Measurements from ENCODE around the gene NXPE4.
"Not testable (repeated sequence)": the region's sequence is repeated elsewhere in the genome, so short reads cannot be mapped to it uniquely, and the experiment has no call there.

The NXPE4 gene

DNA sequence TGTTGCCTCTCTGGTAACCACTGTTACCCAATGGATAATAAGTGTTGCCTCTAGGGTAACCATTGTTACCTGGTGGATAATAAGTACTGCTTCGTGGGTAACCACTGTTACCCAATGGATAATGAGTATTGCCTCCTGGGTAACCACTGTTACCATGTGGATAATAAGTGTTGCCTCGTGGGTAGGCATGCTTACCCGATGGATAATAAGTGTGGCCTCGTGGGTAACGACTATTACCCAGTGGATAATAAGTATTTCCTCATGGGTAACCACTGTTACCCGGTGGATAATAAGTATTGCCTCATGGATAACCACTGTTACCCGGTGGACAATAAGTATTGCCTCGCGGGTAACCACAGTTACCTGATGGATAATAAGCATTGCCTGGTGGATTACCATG, 13.8 kb upstream of the NXPE4 start:
- FAIRE-seq = no peak

- not testable (repeated sequence) for FAIRE-seq
These were observed 13.0 kb upstream of the NXPE4 start for GRCh38 chr11:114608605-114609004.

DNA sequence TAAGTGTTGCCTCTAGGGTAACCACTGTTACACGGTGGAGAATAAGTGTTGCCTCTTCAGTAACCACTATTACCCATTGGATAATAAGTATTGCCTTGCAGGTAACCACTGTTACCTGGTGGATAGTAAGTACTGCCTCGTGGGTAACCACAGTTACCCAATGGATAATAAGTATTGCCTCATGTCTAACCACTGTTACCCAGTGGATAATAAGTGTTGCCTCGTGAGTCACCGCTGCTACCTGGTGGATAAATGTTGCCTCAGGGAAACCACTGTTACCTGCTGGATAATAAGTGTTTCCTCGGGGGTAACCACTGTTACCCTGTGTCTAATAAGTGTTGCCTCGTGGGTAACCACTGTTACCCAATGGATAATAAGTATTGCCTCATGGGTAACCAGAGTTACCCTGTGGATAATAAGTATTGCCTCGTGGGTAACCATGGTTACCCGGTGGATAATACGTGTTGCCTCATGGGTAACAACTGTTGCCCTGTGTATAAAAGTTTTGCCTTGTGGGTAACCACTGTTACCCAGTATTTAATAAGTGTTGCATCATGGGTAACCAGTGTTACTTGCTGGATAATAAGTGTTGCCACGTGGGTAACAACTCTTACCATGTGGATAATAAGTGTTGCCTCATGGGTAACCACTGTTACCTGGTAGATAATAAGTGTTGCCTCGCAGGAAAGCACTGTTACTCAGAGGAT, 12.3 kb upstream of the NXPE4 start:
- no peak for FAIRE-seq

DNA sequence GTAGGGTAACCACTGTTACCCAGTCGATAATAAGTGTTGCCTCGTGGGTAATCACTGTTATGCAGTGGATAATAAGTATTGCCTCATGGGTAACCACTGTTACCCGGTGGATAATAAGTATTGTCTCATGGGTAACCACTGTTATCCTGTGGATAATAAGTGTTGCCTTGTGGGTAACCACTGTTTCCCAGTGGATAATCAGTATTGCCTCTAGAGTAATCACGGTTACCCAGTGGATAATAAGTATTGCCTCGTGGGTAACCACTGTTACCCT, 11.2 kb upstream of the NXPE4 start:
- FAIRE-seq = not testable (repeated sequence)

DNA sequence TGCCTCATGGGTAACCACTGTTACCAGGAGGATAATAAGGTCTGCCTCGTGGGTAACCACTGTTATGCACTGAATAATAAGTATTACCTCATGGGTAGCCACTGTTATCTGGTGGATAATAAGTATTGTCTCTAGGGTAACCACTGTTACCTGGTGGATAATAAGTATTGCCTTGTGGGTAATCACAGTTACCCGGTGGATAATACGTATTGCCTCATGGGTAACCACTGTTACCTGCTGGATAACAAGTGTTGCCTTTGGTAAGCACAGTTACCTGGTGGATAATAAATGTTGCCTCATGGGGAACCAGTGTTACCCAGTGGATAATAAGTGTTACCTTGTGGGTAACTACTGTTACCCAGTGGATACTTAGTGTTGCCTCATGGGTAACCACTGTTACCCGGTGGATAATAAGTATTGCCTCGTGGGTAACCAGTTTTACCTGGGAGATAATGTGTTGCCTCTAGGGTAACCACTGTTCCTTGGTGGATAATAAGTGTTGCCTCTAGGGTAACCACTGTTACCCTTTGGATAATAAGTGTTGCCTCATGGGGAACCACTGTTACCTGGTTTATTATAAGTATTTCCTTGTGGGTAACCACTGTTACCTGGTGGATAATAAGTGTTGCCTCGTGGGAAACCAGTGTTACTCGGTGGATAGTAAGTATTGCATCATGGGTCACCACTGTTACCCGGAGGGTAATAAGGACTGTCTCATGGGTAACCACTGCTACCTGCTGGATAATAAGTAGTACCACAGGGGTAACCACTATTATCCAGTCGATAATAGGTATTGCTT, 10.6 kb upstream of the NXPE4 start:
- FAIRE-seq = no peak

GRCh38 chr11:114605370-114605769, 9.8 kb upstream of the NXPE4 start:
- FAIRE-seq = no peak

GRCh38 chr11:114604886-114605285, 9.3 kb upstream of the NXPE4 start:
- FAIRE-seq = no peak

- FAIRE-seq = no peak
These were observed 8.7 kb upstream of the NXPE4 start for GRCh38 chr11:114604179-114604813.

DNA sequence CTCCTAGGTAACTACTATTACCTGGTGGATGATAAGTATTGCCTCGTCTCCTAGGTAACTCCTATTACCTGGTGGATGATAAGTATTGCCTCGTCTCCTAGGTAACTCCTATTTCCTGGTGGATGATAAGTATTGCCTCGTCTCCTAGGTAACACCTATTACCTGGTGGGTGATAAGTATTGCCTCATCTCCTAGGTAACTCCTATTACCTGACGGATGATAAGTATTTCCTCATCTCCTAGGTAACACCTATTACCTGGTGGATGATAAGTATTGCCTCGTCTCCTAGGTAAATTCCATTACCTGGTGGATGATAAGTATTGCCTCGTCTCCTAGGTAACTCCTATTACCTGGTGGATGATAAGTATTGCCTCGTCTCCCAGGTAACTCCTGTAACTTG, 7.6 kb upstream of the NXPE4 start:
- not testable (repeated sequence) for FAIRE-seq

GRCh38 chr11:114598461-114598860, 2.9 kb upstream of the NXPE4 start:
- FAIRE-seq = no peak

- no peak for FAIRE-seq
These were observed 761 bp upstream of the NXPE4 start for GRCh38 chr11:114596175-114596919.

GRCh38 chr11:114594703-114595102, 883 bp downstream of the NXPE4 start:
- no peak for FAIRE-seq

GRCh38 chr11:114587398-114587953, 8.1 kb downstream of the NXPE4 start:
- FAIRE-seq = no peak

- FAIRE-seq = no peak
These were observed 8.8 kb downstream of the NXPE4 start for GRCh38 chr11:114586797-114587196.

GRCh38 chr11:114571712-114572111, 23.9 kb downstream of the NXPE4 start:
- no peak for FAIRE-seq

DNA sequence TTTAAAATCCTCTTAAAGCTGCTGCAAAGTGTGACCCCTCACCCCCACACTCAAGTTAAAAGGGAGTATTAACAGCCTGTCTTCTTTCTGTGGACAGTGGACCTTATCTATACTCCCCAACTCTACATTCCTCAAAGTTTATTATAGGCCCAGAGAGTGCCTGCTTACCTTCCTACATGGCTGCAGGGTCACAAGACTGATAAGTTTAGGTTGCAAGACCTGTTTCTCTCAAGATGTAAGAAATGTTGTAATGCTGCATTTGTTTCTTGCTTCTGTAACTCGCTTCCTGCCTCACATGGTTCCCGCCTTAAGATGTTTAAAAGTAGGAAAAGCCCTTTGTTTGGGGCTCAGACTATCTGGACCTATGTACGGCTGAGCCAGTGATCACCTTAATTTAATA, 25.8 kb downstream of the NXPE4 start:
- no peak for FAIRE-seq

DNA sequence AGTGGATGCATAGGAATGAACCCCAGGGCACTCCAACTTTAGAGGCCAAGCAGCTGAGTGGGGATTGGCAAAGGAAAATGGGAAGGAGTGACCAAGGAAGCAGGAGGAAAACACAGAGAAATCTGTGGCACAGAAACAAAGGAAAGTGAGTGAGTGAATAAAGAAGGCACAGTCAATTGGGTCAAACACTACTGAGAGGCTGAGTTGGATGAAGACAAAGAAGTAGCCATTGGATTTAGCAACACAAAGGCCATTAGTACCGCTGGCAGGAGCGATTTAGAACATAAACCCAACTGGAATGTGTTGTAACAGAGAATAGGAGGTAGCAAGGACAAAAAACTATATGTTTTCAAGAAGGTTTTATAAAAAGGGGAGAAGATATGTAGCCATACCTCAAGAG, 29.3 kb downstream of the NXPE4 start:
- no peak for FAIRE-seq

DNA sequence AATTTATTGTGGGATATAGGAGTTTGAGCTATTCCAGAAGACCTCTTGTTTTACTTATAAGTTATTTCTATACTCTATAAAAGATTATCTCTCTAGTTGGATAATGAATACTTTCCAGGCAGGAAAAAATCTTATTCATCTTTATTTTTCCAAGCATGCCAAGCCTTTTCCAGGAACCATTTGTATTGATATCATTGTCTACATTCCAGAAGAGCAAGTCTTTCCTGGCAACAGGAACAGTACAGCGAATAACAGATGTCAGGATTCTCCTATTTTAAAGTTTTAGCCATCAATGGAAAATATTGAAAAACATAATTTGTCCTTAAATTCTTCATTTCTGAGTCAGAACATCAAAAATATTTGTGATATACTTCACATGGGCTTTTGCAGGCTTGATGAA, 30.8 kb downstream of the NXPE4 start:
- FAIRE-seq = no peak

DNA sequence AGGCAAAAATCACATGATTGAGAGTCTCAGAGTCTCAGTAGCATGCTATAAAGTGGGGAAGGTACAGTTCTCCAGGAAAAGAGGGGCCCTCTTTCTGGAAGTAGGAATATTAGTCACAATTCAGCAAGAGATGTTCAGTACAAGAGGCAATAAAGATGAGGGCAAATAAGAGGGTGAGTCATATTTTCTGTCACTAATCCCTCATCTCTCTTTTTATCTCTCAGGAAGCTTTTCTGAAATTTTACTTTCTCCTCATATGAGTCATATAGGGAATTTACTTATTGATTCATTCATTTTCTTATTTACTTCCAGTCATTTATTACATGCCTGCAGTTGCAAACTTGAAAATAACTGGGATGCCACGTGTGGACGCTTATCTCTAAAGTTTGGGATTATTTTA, 32.5 kb downstream of the NXPE4 start:
- no peak for FAIRE-seq

GRCh38 chr11:114562166-114562916, 33.2 kb downstream of the NXPE4 start:
- no peak for FAIRE-seq

DNA sequence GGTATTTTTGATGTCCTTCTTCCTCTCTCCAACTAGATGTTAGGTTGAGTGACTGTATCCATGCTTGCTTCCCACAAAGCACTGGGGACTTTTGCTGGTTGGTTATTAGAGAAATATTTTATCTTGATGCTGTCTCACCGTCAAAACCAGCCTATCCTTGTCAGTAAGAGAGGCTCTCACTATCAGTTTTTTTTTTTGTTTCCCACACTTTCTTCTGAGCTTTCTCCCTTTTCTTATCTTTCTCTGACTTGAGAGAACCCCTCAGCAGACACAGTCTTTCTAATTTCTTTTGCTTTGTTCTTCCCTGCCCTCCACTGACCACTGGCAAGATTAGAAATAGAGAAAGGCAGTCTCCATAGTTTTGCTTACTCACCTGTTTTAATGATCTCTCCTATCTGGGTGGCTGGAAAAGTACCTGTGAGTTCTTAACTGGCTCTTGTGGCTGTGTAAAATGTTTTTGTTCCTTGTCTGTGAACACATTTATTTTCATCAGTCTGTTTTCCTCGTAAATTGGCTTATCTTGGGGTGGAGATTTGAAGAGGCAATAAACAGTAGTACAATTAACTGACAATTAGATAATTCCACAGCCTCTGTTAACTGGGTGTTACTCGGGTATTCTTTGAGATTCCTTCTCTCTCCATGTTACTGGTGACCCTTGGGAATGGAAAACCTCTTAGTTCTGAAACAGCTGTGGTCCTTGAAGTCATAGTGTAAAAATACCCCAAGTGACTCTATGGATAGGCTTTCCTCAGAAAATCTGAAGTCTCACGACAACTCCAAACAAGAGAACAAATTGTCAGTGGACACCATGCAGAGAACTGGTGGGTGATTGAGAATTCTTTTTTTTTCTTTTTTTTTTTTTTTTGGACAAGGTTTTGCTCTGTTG, 35.9 kb downstream of the NXPE4 start, which contains the start of gene NXPE1:
TSS of gene NXPE1 (minus strand) at position 457 of the 886 bp plus-strand sequence. CDS start 8,680 bp downstream, outside the sequence.
- FAIRE-seq = no peak
